Lung (tissue), 12 donors: ENCODE measurements around the gene MATN1. TPM values are rescaled to one million over a fixed set of nuclear protein-coding genes. Genes with fewer than 3 reads are reported as not detected.

Experiments
- ATAC-seq: fragments of 200-7000 bp; cut with Tn5 transposase; one replicate; pipeline ENCODE4 v1.9.1; 2020; ENCODE audit warnings: moderate number of reproducible peaks; ENCODE audit not compliant: insufficient read depth, low FRiP score
- DNase-seq, 3 donors: peaks; one replicate each; pipeline ENCODE4 v3.0.0-alpha.2; 2013 to 2017
- H3K27ac ChIP-seq, 2 donors: one replicate each; pipeline ENCODE4 v1.5.1; 2013; ENCODE audit warnings: mild to moderate bottlenecking in 2 of 2, moderate library complexity in 2 of 2, control low read depth in 1 of 2, inconsistent platforms in 1 of 2, low read depth in 1 of 2, low read length in 1 of 2
- H3K27me3 ChIP-seq, 3 donors: one replicate each; pipeline ENCODE4 v1.5.1; 2013; ENCODE audit warnings: low read length in 2 of 3; ENCODE audit not compliant: control insufficient read depth in 3 of 3, insufficient read depth in 3 of 3
- H3K36me3 ChIP-seq, 4 donors: one replicate each; pipeline ENCODE4 v1.5.1; 2013; ENCODE audit warnings: low read length in 4 of 4, mild to moderate bottlenecking in 1 of 4, moderate library complexity in 1 of 4; ENCODE audit not compliant: control insufficient read depth in 4 of 4, insufficient read depth in 4 of 4
- H3K4me1 ChIP-seq, 5 donors: one replicate each; pipeline ENCODE4 v1.5.1; 2013; ENCODE audit warnings: low read length in 5 of 5, mild to moderate bottlenecking in 2 of 5, moderate library complexity in 1 of 5; ENCODE audit not compliant: control insufficient read depth in 5 of 5, insufficient read depth in 5 of 5
- H3K4me3 ChIP-seq: one replicate; pipeline ENCODE4 v1.5.1; 2013; ENCODE audit warnings: mild to moderate bottlenecking, control low read depth, moderate library complexity
- H3K9ac ChIP-seq, 2 donors: one replicate each; pipeline ENCODE4 v1.5.1; 2013; ENCODE audit warnings: low read length in 2 of 2, control low read depth in 1 of 2; ENCODE audit not compliant: insufficient read depth in 1 of 2
- H3K9me3 ChIP-seq, 4 donors: one replicate each; pipeline ENCODE4 v1.5.1; 2013; ENCODE audit warnings: low read length in 3 of 4, mild to moderate bottlenecking in 1 of 4, moderate library complexity in 1 of 4; ENCODE audit not compliant: control insufficient read depth in 4 of 4, insufficient read depth in 3 of 4
- WGBS, 2 donors: extraction: QIAGEN DNeasy Blood & Tissue Kit; methylation state at CpG; one replicate each; pipeline ENCODE4 v1.1.7; 2013; 5-methylcytosine and 5-hydroxymethylcytosine counted together
- polyA plus RNA-seq, 2 donors: library from polyadenylated mRNA; stranded (reverse); fragments of 200-250 nt; gene quantifications; one replicate each; pipeline ENCODE4 v1.2.1, GENCODE V29; 2013
- total RNA-seq, 2 donors: library from RNA; depleted of rRNA in 1 of 2; stranded (reverse); fragments of >200 nt in 1 of 2; gene quantifications; one replicate each; pipeline ENCODE4 v1.2.1, GENCODE V29; 2014 to 2021
- TF ChIP-seq, protein P1 (sequence below): IDR thresholded peaks from 2 replicates; pipeline ENCODE4 v1.5.1; 2012; ENCODE audit warnings: mild to moderate bottlenecking; ENCODE audit errors: control extremely low read depth, extremely low read depth
- donor health status: control.
- donor health status: control.
- donor health status: Bipolar disorder and iron deficiency.
- donor health status: healthy.
- donor health status: DM: yes; HTN: yes; CAD: no.

MATN1 gene
- total and polyA plus RNA-seq, 4 donors, result 0.15 to 0.57 (median 0.17) TPM

DNA sequence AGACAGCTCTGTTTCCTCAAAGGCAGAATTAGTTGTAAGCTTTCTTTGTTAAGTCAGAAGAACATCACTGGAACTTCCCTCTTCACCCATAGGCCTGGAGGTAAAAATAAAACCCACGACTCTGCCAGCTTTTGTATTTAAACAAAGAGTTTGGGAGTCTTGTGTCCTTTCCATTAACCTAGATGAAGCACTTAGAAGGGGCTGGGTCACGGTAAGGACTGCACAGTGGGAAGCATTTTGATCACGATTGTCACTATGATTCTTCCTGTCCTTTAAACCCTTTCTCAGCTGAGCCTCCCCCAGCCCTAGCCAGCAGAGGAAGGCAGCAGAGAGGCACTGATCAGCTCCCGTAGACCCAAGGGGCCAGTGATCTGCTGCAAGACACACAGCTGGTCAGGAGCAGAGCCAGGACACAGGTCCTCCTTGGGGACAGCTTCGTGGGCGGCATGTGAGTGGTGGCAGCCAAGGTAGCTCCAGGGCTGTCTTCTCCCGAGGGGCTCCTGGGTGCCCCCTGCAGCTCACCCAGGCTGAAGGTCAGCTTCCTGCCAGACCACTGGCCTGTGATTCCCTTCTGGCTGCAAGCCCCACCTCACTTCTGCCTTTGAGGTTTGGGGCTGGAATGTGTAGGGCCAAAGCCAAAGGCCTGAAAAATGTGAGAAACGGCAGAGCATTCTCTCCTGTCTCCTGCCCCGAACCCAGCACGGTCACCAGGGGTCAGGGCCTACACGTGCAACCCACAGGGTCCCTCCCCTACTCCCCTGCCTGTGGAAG is 38.2 kb upstream of the MATN1 start:
- TF ChIP-seq, protein P1, sequence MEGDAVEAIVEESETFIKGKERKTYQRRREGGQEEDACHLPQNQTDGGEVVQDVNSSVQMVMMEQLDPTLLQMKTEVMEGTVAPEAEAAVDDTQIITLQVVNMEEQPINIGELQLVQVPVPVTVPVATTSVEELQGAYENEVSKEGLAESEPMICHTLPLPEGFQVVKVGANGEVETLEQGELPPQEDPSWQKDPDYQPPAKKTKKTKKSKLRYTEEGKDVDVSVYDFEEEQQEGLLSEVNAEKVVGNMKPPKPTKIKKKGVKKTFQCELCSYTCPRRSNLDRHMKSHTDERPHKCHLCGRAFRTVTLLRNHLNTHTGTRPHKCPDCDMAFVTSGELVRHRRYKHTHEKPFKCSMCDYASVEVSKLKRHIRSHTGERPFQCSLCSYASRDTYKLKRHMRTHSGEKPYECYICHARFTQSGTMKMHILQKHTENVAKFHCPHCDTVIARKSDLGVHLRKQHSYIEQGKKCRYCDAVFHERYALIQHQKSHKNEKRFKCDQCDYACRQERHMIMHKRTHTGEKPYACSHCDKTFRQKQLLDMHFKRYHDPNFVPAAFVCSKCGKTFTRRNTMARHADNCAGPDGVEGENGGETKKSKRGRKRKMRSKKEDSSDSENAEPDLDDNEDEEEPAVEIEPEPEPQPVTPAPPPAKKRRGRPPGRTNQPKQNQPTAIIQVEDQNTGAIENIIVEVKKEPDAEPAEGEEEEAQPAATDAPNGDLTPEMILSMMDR, result no peak
- Histone ChIP-seq H3K27me3 (no peaks in the 10 kb centered on the region), H3K36me3 (no peaks in the 10 kb centered on the region), H3K9ac (no peak overlapping the region), H3K27ac (no peak overlapping the region), H3K4me1 (peaks cover 0 to 5% (median 0%) of the 10 kb centered on the region in 5 donors), H3K9me3 (peaks cover 0 to 2% (median 0%) of the 10 kb centered on the region in 4 donors), H3K4me3 (no peak overlapping the region)
- DNase-seq (no peak), ATAC-seq (no peak)
- WGBS, 2 donors, result 55 to 65% methylated on average over 11 of the region's 11 CpGs

- H3K27me3 ChIP-seq, result no peaks in the 10 kb centered on the region
- TF ChIP-seq, protein P1, result no peak
- ATAC-seq, result no peak
- no peak overlapping the region for H3K9ac ChIP-seq
- H3K27ac ChIP-seq, result no peak overlapping the region
- peaks cover 0 to 2% (median 0%) of the 10 kb centered on the region in 4 donors for H3K9me3 ChIP-seq
- no peak overlapping the region for H3K4me3 ChIP-seq
- WGBS, 2 donors, result 64 to 77% methylated on average over 18 of the region's 18 CpGs
- no peak for DNase-seq
- peaks cover 0 to 5% (median 0%) of the 10 kb centered on the region in 5 donors for H3K4me1 ChIP-seq
- H3K36me3 ChIP-seq, result no peaks in the 10 kb centered on the region
Observed at GRCh38 chr1:30760596-30761324, 37.4 kb upstream of the MATN1 start.

DNA sequence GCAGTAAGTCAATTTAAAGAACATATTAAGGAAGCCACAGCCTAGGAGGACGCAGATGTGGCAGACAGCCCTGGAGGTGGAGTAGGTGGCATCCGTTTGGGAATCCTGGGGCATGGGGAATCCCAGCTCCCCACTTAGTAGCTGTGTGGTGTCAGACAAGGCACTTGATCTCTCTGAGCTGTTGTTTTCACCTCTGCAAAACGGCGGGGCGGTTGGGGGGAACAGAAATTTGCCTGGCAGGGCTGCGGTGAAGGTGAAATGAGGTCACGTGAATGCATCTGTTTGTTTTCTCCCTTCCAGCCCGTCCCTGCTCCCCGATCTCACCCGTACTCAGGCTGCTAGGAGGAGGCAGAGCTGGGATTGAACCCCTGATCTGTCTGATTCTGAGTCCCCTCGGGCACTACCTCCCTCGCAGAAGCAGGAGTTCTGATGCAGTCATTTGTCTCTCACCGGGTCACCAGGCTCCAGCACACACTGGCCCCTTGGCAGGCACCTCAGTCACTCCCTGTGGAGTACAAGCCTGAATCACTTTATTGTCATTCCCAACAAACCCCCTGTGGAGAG is 36.4 kb upstream of the MATN1 start:
- 82 to 92% methylated on average over 13 of the region's 13 CpGs for WGBS, 2 donors
- Histone ChIP-seq H3K36me3 (no peaks in the 10 kb centered on the region), H3K27ac (no peak overlapping the region), H3K4me1 (peaks cover 0 to 7% (median 0%) of the 10 kb centered on the region in 5 donors), H3K27me3 (no peaks in the 10 kb centered on the region), H3K9ac (no peak overlapping the region), H3K9me3 (peaks cover 0 to 2% (median 0%) of the 10 kb centered on the region in 4 donors), H3K4me3 (no peak overlapping the region)
- ATAC-seq (no peak), DNase-seq (no peak)
- TF ChIP-seq, protein P1, result no peak
